Activated CD4-positive, alpha-beta T cell treated with anti-CD3 and anti-CD28 coated beads, Interleukin-2, amount 10 ng/mL, durations not matched to agents 24 days and 14 days (primary cell): ENCODE measurements around the gene CYTH1. TPM values are rescaled to one million over a fixed set of nuclear protein-coding genes. Genes with fewer than 3 reads are reported as not detected.

ENCODE experiments used
- DNase-seq: peaks from one replicate; pipeline ENCODE4 v3.0.0; 2022
- H3K27ac Mint-ChIP-seq: one replicate; pipeline ENCODE4 v1.8.0; 2022; ENCODE audit warnings: mild to moderate bottlenecking, mixed read lengths
- H3K27me3 Mint-ChIP-seq: one replicate; pipeline ENCODE4 v1.8.0; 2022; ENCODE audit warnings: mixed read lengths
- H3K36me3 Mint-ChIP-seq: one replicate; pipeline ENCODE4 v1.8.0; 2022; ENCODE audit warnings: low read depth, mild to moderate bottlenecking, mixed read lengths
- H3K4me1 Mint-ChIP-seq: one replicate; pipeline ENCODE4 v1.8.0; 2021; ENCODE audit warnings: mixed read lengths
- H3K4me3 Mint-ChIP-seq: one replicate; pipeline ENCODE4 v1.8.0; 2022; ENCODE audit warnings: mild to moderate bottlenecking, moderate library complexity, mixed read lengths
- H3K9me3 Mint-ChIP-seq: one replicate; pipeline ENCODE4 v1.8.0; 2021; ENCODE audit warnings: mixed read lengths
- intact Hi-C: fragments of 100-400 bp; cut with micrococcal nuclease; formaldehyde crosslinking; loops from one replicate; pipeline ENCODE4 v1.15.1; 2023
- total RNA-seq: library from RNA; stranded (reverse); gene quantifications from 2 replicates; pipeline ENCODE4 v1.2.3, GENCODE V29; 2022

The CYTH1 gene
- total RNA-seq, 1 donor from 2014 or later: 126 TPM

- intact Hi-C loops: no loop called here
- Mint-ChIP-seq H3K27me3 (no peaks in the 10 kb centered on the region), H3K9me3 (no peaks in the 10 kb centered on the region), H3K4me3 (no peak overlapping the region), H3K27ac (no peak overlapping the region), H3K36me3 (no peaks in the 10 kb centered on the region), H3K4me1 (no peaks in the 10 kb centered on the region)
- DNase-seq: no peak
These were observed 123.7 kb downstream of the CYTH1 start for GRCh38 chr17:78658281-78658785.

- Mint-ChIP-seq H3K27ac (no peak overlapping the region), H3K9me3 (peaks cover 3% of the 10 kb centered on the region), H3K27me3 (peaks cover 2% of the 10 kb centered on the region), H3K4me3 (no peak overlapping the region), H3K4me1 (peaks cover 2% of the 10 kb centered on the region), H3K36me3 (no peaks in the 10 kb centered on the region)
- no peak for DNase-seq
- intact Hi-C loops: no loop called here
These were observed 126.7 kb downstream of the CYTH1 start for GRCh38 chr17:78655251-78655940.

- Mint-ChIP-seq H3K27ac (no peak overlapping the region), H3K4me3 (no peak overlapping the region), H3K4me1 (peaks cover 2% of the 10 kb centered on the region), H3K9me3 (peaks cover 4% of the 10 kb centered on the region), H3K36me3 (peaks cover 3% of the 10 kb centered on the region), H3K27me3 (peaks cover 2% of the 10 kb centered on the region)
- DNase-seq: no peak
- intact Hi-C loops: no loop called here
These were observed 127.7 kb downstream of the CYTH1 start for GRCh38 chr17:78654325-78654724.

GRCh38 chr17:78653382-78653781, 128.7 kb downstream of the CYTH1 start:
- H3K27ac Mint-ChIP-seq: no peak overlapping the region
- DNase-seq: no peak
- peaks cover 6% of the 10 kb centered on the region for H3K36me3 Mint-ChIP-seq
- H3K9me3 Mint-ChIP-seq: peaks cover 6% of the 10 kb centered on the region
- H3K4me3 Mint-ChIP-seq: no peak overlapping the region
- H3K27me3 Mint-ChIP-seq: peaks cover 2% of the 10 kb centered on the region
- intact Hi-C loops: no loop called here
- peaks cover 2% of the 10 kb centered on the region for H3K4me1 Mint-ChIP-seq

GRCh38 chr17:78652913-78653312, 129.2 kb downstream of the CYTH1 start:
- Mint-ChIP-seq H3K4me1 (peaks cover 2% of the 10 kb centered on the region), H3K9me3 (peaks cover 10% of the 10 kb centered on the region), H3K27ac (no peak overlapping the region), H3K27me3 (peaks cover 2% of the 10 kb centered on the region), H3K36me3 (peaks cover 9% of the 10 kb centered on the region), H3K4me3 (no peak overlapping the region)
- no peak for DNase-seq
- intact Hi-C loops: no loop called here

- DNase-seq: no peak
- intact Hi-C loops: no loop called here
- H3K27me3 Mint-ChIP-seq: peaks cover 2% of the 10 kb centered on the region
- no peak overlapping the region for H3K4me3 Mint-ChIP-seq
- H3K36me3 Mint-ChIP-seq: peaks cover 13% of the 10 kb centered on the region
- peaks cover 2% of the 10 kb centered on the region for H3K4me1 Mint-ChIP-seq
- H3K27ac Mint-ChIP-seq: no peak overlapping the region
- peaks cover 12% of the 10 kb centered on the region for H3K9me3 Mint-ChIP-seq
These were observed 130.0 kb downstream of the CYTH1 start for GRCh38 chr17:78652024-78652423.

- Mint-ChIP-seq H3K27ac (no peak overlapping the region), H3K4me1 (peaks cover 3% of the 10 kb centered on the region), H3K9me3 (peaks cover 12% of the 10 kb centered on the region), H3K36me3 (peaks cover 15% of the 10 kb centered on the region), H3K4me3 (no peak overlapping the region), H3K27me3 (peaks cover 2% of the 10 kb centered on the region)
- intact Hi-C loops: no loop called here
- no peak for DNase-seq
These were observed 130.5 kb downstream of the CYTH1 start for GRCh38 chr17:78651554-78651953.

- intact Hi-C loops: no loop called here
- H3K36me3 Mint-ChIP-seq: peaks cover 20% of the 10 kb centered on the region
- peaks cover 2% of the 10 kb centered on the region for H3K27me3 Mint-ChIP-seq
- H3K4me3 Mint-ChIP-seq: no peak overlapping the region
- no peak for DNase-seq
- peaks cover 13% of the 10 kb centered on the region for H3K4me1 Mint-ChIP-seq
- no peak overlapping the region for H3K27ac Mint-ChIP-seq
- H3K9me3 Mint-ChIP-seq: peaks cover 18% of the 10 kb centered on the region
These were observed 131.9 kb downstream of the CYTH1 start for GRCh38 chr17:78650093-78650715.

- no peak overlapping the region for H3K27ac Mint-ChIP-seq
- intact Hi-C loops: no loop called here
- peaks cover 15% of the 10 kb centered on the region for H3K4me1 Mint-ChIP-seq
- peaks cover 18% of the 10 kb centered on the region for H3K9me3 Mint-ChIP-seq
- peaks cover 2% of the 10 kb centered on the region for H3K27me3 Mint-ChIP-seq
- H3K4me3 Mint-ChIP-seq: no peak overlapping the region
- peaks cover 20% of the 10 kb centered on the region for H3K36me3 Mint-ChIP-seq
- DNase-seq: no peak
These were observed 133.8 kb downstream of the CYTH1 start for GRCh38 chr17:78648293-78648692.

GRCh38 chr17:78647032-78647431, 135.0 kb downstream of the CYTH1 start:
- H3K36me3 Mint-ChIP-seq: peaks cover 20% of the 10 kb centered on the region
- peaks cover 15% of the 10 kb centered on the region for H3K4me1 Mint-ChIP-seq
- peaks cover 15% of the 10 kb centered on the region for H3K9me3 Mint-ChIP-seq
- H3K4me3 Mint-ChIP-seq: no peak overlapping the region
- no peak for DNase-seq
- H3K27ac Mint-ChIP-seq: peak overlapping the region; percentile 14
- no peaks in the 10 kb centered on the region for H3K27me3 Mint-ChIP-seq
- intact Hi-C loops: no loop called here

- no peaks in the 10 kb centered on the region for H3K27me3 Mint-ChIP-seq
- peaks cover 15% of the 10 kb centered on the region for H3K9me3 Mint-ChIP-seq
- H3K4me1 Mint-ChIP-seq: peaks cover 13% of the 10 kb centered on the region
- peak overlapping the region; percentile 90 for H3K27ac Mint-ChIP-seq
- peak overlapping the region; percentile 77 for H3K4me3 Mint-ChIP-seq
- peaks cover 20% of the 10 kb centered on the region for H3K36me3 Mint-ChIP-seq
- intact Hi-C loops: no loop called here
- DNase-seq: peak; percentile 92
These were observed 136.4 kb downstream of the CYTH1 start for GRCh38 chr17:78645421-78646295.

- Mint-ChIP-seq H3K36me3 (peaks cover 20% of the 10 kb centered on the region), H3K4me3 (no peak overlapping the region)
These were observed 137.1 kb downstream of the CYTH1 start for GRCh38 chr17:78644931-78645351.

GRCh38 chr17:78644224-78644623, 137.8 kb downstream of the CYTH1 start:
- Mint-ChIP-seq H3K27me3 (no peaks in the 10 kb centered on the region), H3K4me3 (no peak overlapping the region), H3K4me1 (peaks cover 13% of the 10 kb centered on the region), H3K36me3 (peaks cover 16% of the 10 kb centered on the region), H3K27ac (no peak overlapping the region), H3K9me3 (peaks cover 12% of the 10 kb centered on the region)
- intact Hi-C loops: no loop called here
- no peak for DNase-seq

More at GRCh38 chr17:78644931-78645351, 137.1 kb downstream of the CYTH1 start:
- peaks cover 13% of the 10 kb centered on the region for H3K4me1 Mint-ChIP-seq
- no peak overlapping the region for H3K27ac Mint-ChIP-seq
- H3K9me3 Mint-ChIP-seq: peaks cover 15% of the 10 kb centered on the region
- DNase-seq: no peak
- no peaks in the 10 kb centered on the region for H3K27me3 Mint-ChIP-seq
- intact Hi-C loops: no loop called here

GRCh38 chr17:78643326-78643725, 138.7 kb downstream of the CYTH1 start:
- H3K9me3 Mint-ChIP-seq: peaks cover 12% of the 10 kb centered on the region
- peaks cover 13% of the 10 kb centered on the region for H3K36me3 Mint-ChIP-seq
- no peak for DNase-seq
- no peak overlapping the region for H3K27ac Mint-ChIP-seq
- peaks cover 21% of the 10 kb centered on the region for H3K4me1 Mint-ChIP-seq
- no peak overlapping the region for H3K4me3 Mint-ChIP-seq
- no peaks in the 10 kb centered on the region for H3K27me3 Mint-ChIP-seq
- intact Hi-C loops: no loop called here
